Measurements from ENCODE around the gene RPTOR. TPM values are rescaled to one million over a fixed set of nuclear protein-coding genes. Genes with fewer than 3 reads are reported as not detected.

Gene RPTOR
- total RNA-seq, 2 experiments from 2014 or later = 48.1 to 87.8 TPM

DNA sequence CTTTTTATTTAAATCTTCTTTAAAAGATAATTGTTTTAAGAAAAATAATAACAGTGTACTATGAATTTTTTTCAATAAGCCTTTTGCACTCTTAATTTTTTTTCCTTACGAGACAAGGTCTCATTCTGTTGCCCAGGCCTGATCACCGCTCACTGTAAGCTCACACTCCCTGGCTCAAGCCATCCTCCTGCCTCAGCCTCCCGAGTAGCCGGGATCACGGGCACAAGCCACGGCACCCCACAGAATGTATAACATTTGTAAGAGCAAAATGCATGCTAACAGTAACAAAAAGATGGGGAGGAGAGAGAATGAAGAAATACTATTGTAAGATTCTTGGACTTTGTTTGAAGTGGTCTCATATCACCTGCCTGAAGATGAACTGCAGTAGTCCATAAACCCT, 320.1 kb downstream of the RPTOR start:
- intact Hi-C loops (cut with micrococcal nuclease; ENCODE audit: unreplicated experiment) = no loop called here

GRCh38 chr17:80866050-80866793, 321.6 kb downstream of the RPTOR start:
- intact Hi-C loops (cut with micrococcal nuclease; ENCODE audit: unreplicated experiment) = no loop called here
- H3K4me2 ChIP-seq (ENCODE audit: low read length) = no peak overlapping the region
- TF ChIP-seq, protein P1, sequence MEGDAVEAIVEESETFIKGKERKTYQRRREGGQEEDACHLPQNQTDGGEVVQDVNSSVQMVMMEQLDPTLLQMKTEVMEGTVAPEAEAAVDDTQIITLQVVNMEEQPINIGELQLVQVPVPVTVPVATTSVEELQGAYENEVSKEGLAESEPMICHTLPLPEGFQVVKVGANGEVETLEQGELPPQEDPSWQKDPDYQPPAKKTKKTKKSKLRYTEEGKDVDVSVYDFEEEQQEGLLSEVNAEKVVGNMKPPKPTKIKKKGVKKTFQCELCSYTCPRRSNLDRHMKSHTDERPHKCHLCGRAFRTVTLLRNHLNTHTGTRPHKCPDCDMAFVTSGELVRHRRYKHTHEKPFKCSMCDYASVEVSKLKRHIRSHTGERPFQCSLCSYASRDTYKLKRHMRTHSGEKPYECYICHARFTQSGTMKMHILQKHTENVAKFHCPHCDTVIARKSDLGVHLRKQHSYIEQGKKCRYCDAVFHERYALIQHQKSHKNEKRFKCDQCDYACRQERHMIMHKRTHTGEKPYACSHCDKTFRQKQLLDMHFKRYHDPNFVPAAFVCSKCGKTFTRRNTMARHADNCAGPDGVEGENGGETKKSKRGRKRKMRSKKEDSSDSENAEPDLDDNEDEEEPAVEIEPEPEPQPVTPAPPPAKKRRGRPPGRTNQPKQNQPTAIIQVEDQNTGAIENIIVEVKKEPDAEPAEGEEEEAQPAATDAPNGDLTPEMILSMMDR (conservative IDR thresholded peaks at IDR 0.05; ENCODE audit: low read length) = peak; percentile 89
- TF ChIP-seq EZH2phosphoT487 (IDR thresholded peaks at IDR 0.05; ENCODE audit: borderline replicate concordance, low read depth, low read length) = no peak
- H2AFZ ChIP-seq (ENCODE audit: low read length) = no peak overlapping the region
- H4K20me1 ChIP-seq (ENCODE audit: insufficient read depth, low read length) = no peaks in the 10 kb centered on the region
- H3K27ac ChIP-seq (ENCODE audit: low read depth, low read length, poor library complexity, severe bottlenecking) = no peak overlapping the region
- ChIA-PET POLR2A (no interaction called here), CTCF (ENCODE audit: unreplicated experiment) (no interaction called here)
- H3K4me1 ChIP-seq (ENCODE audit: insufficient read depth, low read length, poor library complexity, severe bottlenecking) = no peaks in the 10 kb centered on the region
- H3K9me3 ChIP-seq (ENCODE audit: low read length) = no peaks in the 10 kb centered on the region
- no peaks in the 10 kb centered on the region for H3K79me2 ChIP-seq (ENCODE audit: insufficient read depth, low read depth, low read length)
- BruUV-seq (replicated peaks) = no TSS peak
- H3K4me3 ChIP-seq (ENCODE audit: low read depth, low read length, poor library complexity, severe bottlenecking) = no peak overlapping the region
- peak; percentile 65 for DNase-seq (ENCODE audit: low spot score)
- H3K36me3 ChIP-seq (ENCODE audit: insufficient read depth, low read length) = peaks cover 30% of the 10 kb centered on the region
- H3K9me2 ChIP-seq (ENCODE audit: insufficient read depth, low read length) = no peaks in the 10 kb centered on the region

More for the DNA sequence above, 320.1 kb downstream of the RPTOR start:
- BruUV-seq (replicated peaks) = no TSS peak
- no peaks in the 10 kb centered on the region for H4K20me1 ChIP-seq (ENCODE audit: insufficient read depth, low read length)
- no peaks in the 10 kb centered on the region for H3K9me2 ChIP-seq (ENCODE audit: insufficient read depth, low read length)
- CTCF ChIA-PET (ENCODE audit: unreplicated experiment) = no interaction called here
- H3K4me3 ChIP-seq (ENCODE audit: low read depth, low read length, poor library complexity, severe bottlenecking) = no peak overlapping the region
- H3K27ac ChIP-seq (ENCODE audit: low read depth, low read length, poor library complexity, severe bottlenecking) = no peak overlapping the region
- DNase-seq (ENCODE audit: low spot score) = no peak
- TF ChIP-seq, protein P1 (conservative IDR thresholded peaks at IDR 0.05; ENCODE audit: low read length) = no peak
- TF ChIP-seq EZH2phosphoT487 (IDR thresholded peaks at IDR 0.05; ENCODE audit: borderline replicate concordance, low read depth, low read length) = no peak
- peaks cover 30% of the 10 kb centered on the region for H3K36me3 ChIP-seq (ENCODE audit: insufficient read depth, low read length)
- H3K4me2 ChIP-seq (ENCODE audit: low read length) = no peak overlapping the region
- POLR2A ChIA-PET = no interaction called here
- H3K79me2 ChIP-seq (ENCODE audit: insufficient read depth, low read depth, low read length) = no peaks in the 10 kb centered on the region
- H3K4me1 ChIP-seq (ENCODE audit: insufficient read depth, low read length, poor library complexity, severe bottlenecking) = no peaks in the 10 kb centered on the region
- no peak overlapping the region for H2AFZ ChIP-seq (ENCODE audit: low read length)
- H3K9me3 ChIP-seq (ENCODE audit: low read length) = no peaks in the 10 kb centered on the region

DNA sequence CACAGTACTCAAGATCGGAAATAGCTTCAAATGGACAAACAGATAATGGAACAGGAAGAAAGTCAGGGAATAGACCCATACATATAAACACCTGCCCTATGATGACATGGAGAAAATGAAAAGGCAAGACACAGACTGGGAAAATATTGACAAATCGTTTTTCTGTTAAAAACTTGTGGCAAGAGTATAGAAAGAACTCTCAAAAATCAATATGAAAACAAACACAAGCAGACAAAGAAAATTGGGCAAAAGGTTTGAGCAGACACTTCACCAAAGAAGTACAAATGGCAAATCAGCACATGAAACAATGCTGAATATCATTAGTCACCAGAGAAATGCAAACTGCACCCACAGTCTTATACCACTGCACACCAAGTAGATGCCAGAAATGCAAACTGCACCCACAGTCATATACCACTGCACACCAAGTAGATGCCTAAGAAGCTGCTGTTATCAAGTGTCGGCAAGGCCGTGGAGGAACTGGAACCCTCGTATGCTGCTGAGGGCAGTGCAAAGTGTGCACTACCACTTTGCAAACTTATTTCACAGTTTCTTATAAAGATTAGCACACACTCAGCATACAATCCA, 323.5 kb downstream of the RPTOR start:
- H3K27ac ChIP-seq (ENCODE audit: low read depth, low read length, poor library complexity, severe bottlenecking) = no peak overlapping the region
- H4K20me1 ChIP-seq (ENCODE audit: insufficient read depth, low read length) = no peaks in the 10 kb centered on the region
- no peak overlapping the region for H3K4me2 ChIP-seq (ENCODE audit: low read length)
- no peak for TF ChIP-seq EZH2phosphoT487 (IDR thresholded peaks at IDR 0.05; ENCODE audit: borderline replicate concordance, low read depth, low read length)
- TF ChIP-seq, protein P1 (conservative IDR thresholded peaks at IDR 0.05; ENCODE audit: low read length) = no peak
- no peaks in the 10 kb centered on the region for H3K9me2 ChIP-seq (ENCODE audit: insufficient read depth, low read length)
- no peaks in the 10 kb centered on the region for H3K4me1 ChIP-seq (ENCODE audit: insufficient read depth, low read length, poor library complexity, severe bottlenecking)
- no peak for DNase-seq (ENCODE audit: low spot score)
- BruUV-seq (replicated peaks) = TSS peak; percentile 21
- peaks cover 12% of the 10 kb centered on the region; the same call in 1 of the 2 replicates for H3K36me3 ChIP-seq (ENCODE audit: insufficient read depth, low read length)
- POLR2A ChIA-PET = no interaction called here
- no peak overlapping the region for H2AFZ ChIP-seq (ENCODE audit: low read length)
- no peaks in the 10 kb centered on the region for H3K79me2 ChIP-seq (ENCODE audit: insufficient read depth, low read depth, low read length)
- CTCF ChIA-PET (ENCODE audit: unreplicated experiment) = no interaction called here
- intact Hi-C loops (cut with micrococcal nuclease; ENCODE audit: unreplicated experiment) = no loop called here
- H3K9me3 ChIP-seq (ENCODE audit: low read length) = no peaks in the 10 kb centered on the region
- no peak overlapping the region for H3K4me3 ChIP-seq (ENCODE audit: low read depth, low read length, poor library complexity, severe bottlenecking)

Measured in OCI-LY7 (cell line).